ENCODE results near the gene ZNF346. TPM values are rescaled to one million over a fixed set of nuclear protein-coding genes. Genes with fewer than 3 reads are reported as not detected.

The ZNF346 gene
- total and polyA plus RNA-seq, 2 of the 13 experiments (the other 11 are each of a cell fraction or from before 2014, with no cell fraction given), result 8.6 to 19.4 TPM

DNA sequence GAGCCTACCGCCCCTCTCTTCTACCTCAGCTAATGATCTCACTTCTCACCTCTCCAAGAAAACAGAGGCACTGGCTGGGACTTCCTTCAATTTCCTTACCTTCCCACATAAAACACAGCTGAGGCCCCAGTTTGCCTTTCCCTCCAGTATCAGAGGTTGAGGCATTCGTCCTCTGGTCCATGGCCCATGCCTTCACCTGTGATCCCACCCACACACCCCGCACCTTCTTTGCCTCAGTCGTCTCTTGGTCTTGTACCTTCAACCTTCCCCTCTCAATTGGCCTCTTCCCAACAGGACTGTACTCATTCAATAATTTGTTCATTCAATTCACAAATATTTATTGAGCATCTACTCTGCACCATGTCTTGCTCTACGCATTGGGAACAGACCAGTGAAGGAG is 100.1 kb downstream of the ZNF346 start:
- Histone ChIP-seq H3K4me1 (ENCODE audit: insufficient read depth, low read length) (no peaks in the 10 kb centered on the region), H3K36me3 (replicated peaks in 1 of 2; ENCODE audit: control insufficient read depth in 1 of 2, insufficient read depth in 2 of 2, low read length in 2 of 2) (no peaks in the 10 kb centered on the region), H3K4me2 (ENCODE audit: low read depth, low read length) (no peak overlapping the region), H3K27ac (ENCODE audit: extremely low read length, insufficient read depth, low read length) (no peak overlapping the region), H3K79me2 (ENCODE audit: insufficient read depth, low read length) (no peaks in the 10 kb centered on the region), H2AFZ (ENCODE audit: low read length) (no peak overlapping the region), H3K9ac (ENCODE audit: insufficient read depth, low read depth, low read length) (no peak overlapping the region), H3K9me3 (ENCODE audit: low read length) (no peaks in the 10 kb centered on the region), H4K20me1 (ENCODE audit: insufficient read depth, low read length) (no peaks in the 10 kb centered on the region), H3K27me3 (ENCODE audit: control insufficient read depth in 1 of 2, insufficient read depth in 2 of 2, low read length in 2 of 2) (no peaks in the 10 kb centered on the region), H3K4me3 (replicated peaks in 1 of 3; ENCODE audit: insufficient read depth in 1 of 3, low read depth in 2 of 3, low read length in 3 of 3) (no peak overlapping the region)
- ATAC-seq, result no peak
- BruUV-seq (replicated peaks), result no TSS peak
- 57% methylated on average over 5 of the region's 5 CpGs for WGBS (ENCODE audit: low lambda C conversion rate)
- POLR2A ChIA-PET, result no interaction called here
- intact Hi-C loops (cut with micrococcal nuclease; ENCODE audit: unreplicated experiment) (no loop called here), in situ Hi-C loops (cut with HindIII; ENCODE audit: extremely low pct_ligation_motif_present, low pct_unique_long_range_greater_than_20kb) (loop anchor here (25.0 kb wide), 1 partner anchor 340 kb away; the partner anchor contains the start of gene DBN1)
- CTCF ChIA-PET (ENCODE audit: low intra/inter-chr PET ratio, low total read pairs), result no interaction called here
- FAIRE-seq, result no peak
- no peak for TF ChIP-seq ZNF10 (CRISPR knock-in tag; IDR thresholded peaks at IDR 0.05; ENCODE audit: borderline replicate concordance, low read depth)
- no peak for TF ChIP-seq ZFX (CRISPR knock-in tag; IDR thresholded peaks at IDR 0.05; ENCODE audit: low read depth)
- TF ChIP-seq ZNF547 (CRISPR knock-in tag; IDR thresholded peaks at IDR 0.05), result no peak
- TF ChIP-seq NFATC3 (CRISPR knock-in tag; IDR thresholded peaks at IDR 0.05), result no peak
- TF ChIP-seq ZNF598 (CRISPR knock-in tag; IDR thresholded peaks at IDR 0.05; ENCODE audit: borderline replicate concordance), result no peak
- TF ChIP-seq MXD4 (CRISPR knock-in tag; IDR thresholded peaks at IDR 0.05), result no peak
- no peak for TF ChIP-seq SUZ12 (IDR thresholded peaks at IDR 0.05; ENCODE audit: low read depth, low read length)
- no peak for TF ChIP-seq ZNF496 (CRISPR knock-in tag; IDR thresholded peaks at IDR 0.05; ENCODE audit: insufficient replicate concordance)
- no peak for TF ChIP-seq ZNF432 (CRISPR knock-in tag; IDR thresholded peaks at IDR 0.05; ENCODE audit: borderline replicate concordance)
- no peak for TF ChIP-seq ZNF652 (CRISPR knock-in tag; IDR thresholded peaks at IDR 0.05; ENCODE audit: borderline replicate concordance, low read depth)
- TF ChIP-seq HOXD1 (CRISPR knock-in tag; IDR thresholded peaks at IDR 0.05), result no peak
- no peak for TF ChIP-seq SMAD9 (CRISPR knock-in tag; IDR thresholded peaks at IDR 0.05)
- TF ChIP-seq ZNF556 (CRISPR knock-in tag; IDR thresholded peaks at IDR 0.05; ENCODE audit: borderline replicate concordance), result no peak
- TF ChIP-seq, protein P1, sequence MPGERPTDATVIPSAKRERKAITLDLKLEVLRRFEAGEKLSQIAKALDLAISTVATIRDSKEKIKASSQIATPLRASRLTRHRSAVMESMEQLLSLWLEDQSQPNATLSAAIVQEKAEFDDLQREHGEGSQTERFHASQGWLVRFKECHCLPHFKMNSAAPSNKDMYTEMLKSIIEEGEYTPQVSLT (CRISPR knock-in tag; IDR thresholded peaks at IDR 0.05; ENCODE audit: borderline replicate concordance, low read depth), result no peak
- TF ChIP-seq, protein P2, sequence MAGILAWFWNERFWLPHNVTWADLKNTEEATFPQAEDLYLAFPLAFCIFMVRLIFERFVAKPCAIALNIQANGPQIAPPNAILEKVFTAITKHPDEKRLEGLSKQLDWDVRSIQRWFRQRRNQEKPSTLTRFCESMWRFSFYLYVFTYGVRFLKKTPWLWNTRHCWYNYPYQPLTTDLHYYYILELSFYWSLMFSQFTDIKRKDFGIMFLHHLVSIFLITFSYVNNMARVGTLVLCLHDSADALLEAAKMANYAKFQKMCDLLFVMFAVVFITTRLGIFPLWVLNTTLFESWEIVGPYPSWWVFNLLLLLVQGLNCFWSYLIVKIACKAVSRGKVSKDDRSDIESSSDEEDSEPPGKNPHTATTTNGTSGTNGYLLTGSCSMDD (CRISPR knock-in tag; IDR thresholded peaks at IDR 0.05), result no peak
- no peak for TF ChIP-seq ZNF34 (CRISPR knock-in tag; IDR thresholded peaks at IDR 0.05; ENCODE audit: borderline replicate concordance)
- TF ChIP-seq, protein P3, sequence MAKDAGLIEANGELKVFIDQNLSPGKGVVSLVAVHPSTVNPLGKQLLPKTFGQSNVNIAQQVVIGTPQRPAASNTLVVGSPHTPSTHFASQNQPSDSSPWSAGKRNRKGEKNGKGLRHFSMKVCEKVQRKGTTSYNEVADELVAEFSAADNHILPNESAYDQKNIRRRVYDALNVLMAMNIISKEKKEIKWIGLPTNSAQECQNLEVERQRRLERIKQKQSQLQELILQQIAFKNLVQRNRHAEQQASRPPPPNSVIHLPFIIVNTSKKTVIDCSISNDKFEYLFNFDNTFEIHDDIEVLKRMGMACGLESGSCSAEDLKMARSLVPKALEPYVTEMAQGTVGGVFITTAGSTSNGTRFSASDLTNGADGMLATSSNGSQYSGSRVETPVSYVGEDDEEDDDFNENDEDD (CRISPR knock-in tag; IDR thresholded peaks at IDR 0.05; ENCODE audit: borderline replicate concordance), result no peak
- no peak for TF ChIP-seq ZNF317 (CRISPR knock-in tag; IDR thresholded peaks at IDR 0.05)
- TF ChIP-seq, protein P4, sequence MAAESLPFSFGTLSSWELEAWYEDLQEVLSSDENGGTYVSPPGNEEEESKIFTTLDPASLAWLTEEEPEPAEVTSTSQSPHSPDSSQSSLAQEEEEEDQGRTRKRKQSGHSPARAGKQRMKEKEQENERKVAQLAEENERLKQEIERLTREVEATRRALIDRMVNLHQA (CRISPR knock-in tag; IDR thresholded peaks at IDR 0.05), result no peak
- TF ChIP-seq, protein P5, sequence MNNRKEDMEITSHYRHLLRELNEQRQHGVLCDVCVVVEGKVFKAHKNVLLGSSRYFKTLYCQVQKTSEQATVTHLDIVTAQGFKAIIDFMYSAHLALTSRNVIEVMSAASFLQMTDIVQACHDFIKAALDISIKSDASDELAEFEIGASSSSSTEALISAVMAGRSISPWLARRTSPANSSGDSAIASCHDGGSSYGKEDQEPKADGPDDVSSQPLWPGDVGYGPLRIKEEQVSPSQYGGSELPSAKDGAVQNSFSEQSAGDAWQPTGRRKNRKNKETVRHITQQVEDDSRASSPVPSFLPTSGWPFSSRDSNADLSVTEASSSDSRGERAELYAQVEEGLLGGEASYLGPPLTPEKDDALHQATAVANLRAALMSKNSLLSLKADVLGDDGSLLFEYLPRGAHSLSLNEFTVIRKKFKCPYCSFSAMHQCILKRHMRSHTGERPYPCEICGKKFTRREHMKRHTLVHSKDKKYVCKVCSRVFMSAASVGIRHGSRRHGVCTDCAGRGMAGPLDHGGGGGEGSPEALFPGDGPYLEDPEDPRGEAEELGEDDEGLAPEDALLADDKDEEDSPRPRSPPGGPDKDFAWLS (CRISPR knock-in tag; IDR thresholded peaks at IDR 0.05; ENCODE audit: borderline replicate concordance), result no peak
- DNase-seq (ENCODE audit: low spot score), result no peak
